AG04450 (cell line): Measurements from ENCODE around the gene RHBDF1. TPM values are rescaled to one million over a fixed set of nuclear protein-coding genes. Genes with fewer than 3 reads are reported as not detected.

ENCODE experiments used
- CTCF ChIA-PET: fragments of 300-600, 350-600 bp; formaldehyde crosslinking; extraction: SDS; loops from one replicate; lab custom pipeline; 2022; ENCODE audit warnings: antibody characterized with exemption, inconsistent platforms; lab: Charles Lee
- POLR2A ChIA-PET: fragments of 350-600 bp; formaldehyde crosslinking; extraction: SDS; loops from one replicate; lab custom pipeline; 2021; ENCODE audit warnings: antibody characterized with exemption, inconsistent platforms; lab: Yijun Ruan, JAX
- DNase-seq: peaks from one replicate; pipeline ENCODE4 v3.0.0-alpha.2; 2011; ENCODE audit warnings: low read depth, low spot score
- H3K27ac ChIP-seq: one replicate; pipeline ENCODE4 v1.5.1; 2012; ENCODE audit warnings: low read depth, low read length, control low read depth
- H3K27me3 ChIP-seq: one replicate; pipeline ENCODE4 v1.6.0; 2012; ENCODE audit warnings: low read length; ENCODE audit not compliant: control insufficient read depth, insufficient read depth
- H3K4me3 ChIP-seq: 2 replicates; pipeline ENCODE4 v1.5.1; 2011; ENCODE audit warnings: mild to moderate bottlenecking, low read depth, low read length, control low read depth
- H3K9me3 ChIP-seq: 2 replicates; pipeline ENCODE4 v1.5.1; 2012; ENCODE audit warnings: low read length; ENCODE audit not compliant: control insufficient read depth, insufficient read depth
- polyA plus RNA-seq: library from polyadenylated mRNA; depleted of rRNA; stranded (reverse); fragments of >200 nt; gene quantifications from 2 replicates; pipeline ENCODE4 v1.2.3, GENCODE V29; 2011
- TF ChIP-seq, protein P1 (sequence below): IDR thresholded peaks from 2 replicates; pipeline ENCODE4 v1.5.1; 2011; ENCODE audit warnings: low read depth, low read length, control low read depth, inconsistent platforms

RHBDF1 gene
- polyA plus RNA-seq, 1 experiment, result 50.2 TPM

GRCh38 chr16:67183-67791 lies 5.1 kb downstream of the RHBDF1 start:
- Histone ChIP-seq H3K27me3 (no peaks in the 10 kb centered on the region), H3K4me3 (no peak overlapping the region), H3K27ac (no peak overlapping the region), H3K9me3 (no peaks in the 10 kb centered on the region; the same call in 1 of the 2 replicates)
- TF ChIP-seq, protein P1, sequence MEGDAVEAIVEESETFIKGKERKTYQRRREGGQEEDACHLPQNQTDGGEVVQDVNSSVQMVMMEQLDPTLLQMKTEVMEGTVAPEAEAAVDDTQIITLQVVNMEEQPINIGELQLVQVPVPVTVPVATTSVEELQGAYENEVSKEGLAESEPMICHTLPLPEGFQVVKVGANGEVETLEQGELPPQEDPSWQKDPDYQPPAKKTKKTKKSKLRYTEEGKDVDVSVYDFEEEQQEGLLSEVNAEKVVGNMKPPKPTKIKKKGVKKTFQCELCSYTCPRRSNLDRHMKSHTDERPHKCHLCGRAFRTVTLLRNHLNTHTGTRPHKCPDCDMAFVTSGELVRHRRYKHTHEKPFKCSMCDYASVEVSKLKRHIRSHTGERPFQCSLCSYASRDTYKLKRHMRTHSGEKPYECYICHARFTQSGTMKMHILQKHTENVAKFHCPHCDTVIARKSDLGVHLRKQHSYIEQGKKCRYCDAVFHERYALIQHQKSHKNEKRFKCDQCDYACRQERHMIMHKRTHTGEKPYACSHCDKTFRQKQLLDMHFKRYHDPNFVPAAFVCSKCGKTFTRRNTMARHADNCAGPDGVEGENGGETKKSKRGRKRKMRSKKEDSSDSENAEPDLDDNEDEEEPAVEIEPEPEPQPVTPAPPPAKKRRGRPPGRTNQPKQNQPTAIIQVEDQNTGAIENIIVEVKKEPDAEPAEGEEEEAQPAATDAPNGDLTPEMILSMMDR, result no peak
- CTCF ChIA-PET, result interaction anchor here (2.3 to 12.2 kb wide), 3 partner anchors 29 to 40 kb away, joined by 8 to 242 read pairs (median 35); no protein-coding TSS in a partner anchor
- POLR2A ChIA-PET, result interaction anchor here (2.2 kb wide), 1 partner anchor 17 kb away, joined by 7 read pairs; no protein-coding TSS in a partner anchor
- no peak for DNase-seq

- Histone ChIP-seq H3K4me3 (no peak overlapping the region), H3K9me3 (no peaks in the 10 kb centered on the region; the same call in 1 of the 2 replicates), H3K27me3 (no peaks in the 10 kb centered on the region), H3K27ac (no peak overlapping the region)
- no peak for DNase-seq
- POLR2A ChIA-PET, result interaction anchor here (1.1 to 2.2 kb wide), 4 partner anchors 9 to 30 kb away, joined by 3 to 9 read pairs (median 6); partner anchors contain the start of genes POLR3K and SNRNP25
- CTCF ChIA-PET, result interaction anchor here (0.6 to 12.2 kb wide), 23 partner anchors 8 to 296 kb away, joined by 3 to 242 read pairs (median 4); partner anchors contain the start of genes HBQ1, MPG, POLR3K and SNRNP25
- TF ChIP-seq, protein P1, result no peak
These were observed 5.9 kb downstream of the RHBDF1 start for GRCh38 chr16:66309-67182.

- ChIA-PET POLR2A (interaction anchor here (1.1 to 2.2 kb wide), 5 partner anchors 10 to 31 kb away, joined by 3 to 9 read pairs (median 4); partner anchors contain the start of genes POLR3K and SNRNP25), CTCF (interaction anchor here (0.6 to 12.2 kb wide), 23 partner anchors 9 to 296 kb away, joined by 3 to 242 read pairs (median 4); partner anchors contain the start of genes HBQ1, MPG, POLR3K and SNRNP25)
- H3K4me3 ChIP-seq, result no peak overlapping the region
- no peak for DNase-seq
- no peak overlapping the region for H3K27ac ChIP-seq
- TF ChIP-seq, protein P1, result peak; percentile 95
- H3K27me3 ChIP-seq, result no peaks in the 10 kb centered on the region
- no peaks in the 10 kb centered on the region; the same call in 1 of the 2 replicates for H3K9me3 ChIP-seq
These were observed 6.7 kb downstream of the RHBDF1 start for GRCh38 chr16:65745-66144.

- Histone ChIP-seq H3K27ac (no peak overlapping the region), H3K9me3 (no peaks in the 10 kb centered on the region; the same call in 1 of the 2 replicates), H3K27me3 (no peaks in the 10 kb centered on the region), H3K4me3 (no peak overlapping the region)
- CTCF ChIA-PET, result interaction anchor here (1.5 to 12.2 kb wide), 8 partner anchors 8 to 47 kb away, joined by 3 to 242 read pairs (median 12); partner anchors contain the start of gene MPG
- TF ChIP-seq, protein P1, result no peak
- POLR2A ChIA-PET, result interaction anchor here (1.1 kb wide), 1 partner anchor 12 kb away, joined by 3 read pairs; no protein-coding TSS in a partner anchor
- DNase-seq, result no peak
These were observed 7.5 kb downstream of the RHBDF1 start for GRCh38 chr16:64914-65255.
